ENCODE data around the gene SLAMF6.

The SLAMF6 gene

GRCh38 chr1:160548960-160549664, 26.1 kb upstream of the SLAMF6 start:
- TF ChIP-seq CTCF (IDR thresholded peaks at IDR 0.05; ENCODE audit: borderline replicate concordance, extremely low read depth, low read length, poor library complexity, severe bottlenecking), result no peak
- no peak for TF ChIP-seq EZH2 (IDR thresholded peaks at IDR 0.05; ENCODE audit: borderline replicate concordance, low read depth, low read length, severe bottlenecking)
- Histone ChIP-seq H3K79me2 (ENCODE audit: insufficient read depth, low read length) (no peaks in the 10 kb centered on the region), H3K9ac (ENCODE audit: low read depth, low read length) (no peak overlapping the region), H4K20me1 (ENCODE audit: insufficient read depth, low read length) (no peaks in the 10 kb centered on the region), H3K27ac (ENCODE audit: low read length) (no peak overlapping the region), H3K9me3 (ENCODE audit: insufficient read depth, low read length, severe bottlenecking) (no peaks in the 10 kb centered on the region), H3K4me2 (ENCODE audit: insufficient read depth, low read length) (no peak overlapping the region), H3K36me3 (ENCODE audit: insufficient read depth, low read length) (peaks cover 38% of the 10 kb centered on the region), H3K4me3 (ENCODE audit: low read depth in 1 of 2, low read length in 2 of 2) (no peak overlapping the region), H3K4me1 (ENCODE audit: insufficient read depth, low read length) (no peaks in the 10 kb centered on the region), H3K27me3 (ENCODE audit: insufficient read depth, low read length, poor library complexity) (no peaks in the 10 kb centered on the region), H2AFZ (ENCODE audit: low read depth, low read length) (no peak overlapping the region)
- ATAC-seq (ENCODE audit: insufficient read depth, low read depth), result no peak
- no peak for DNase-seq

GRCh38 chr1:160548183-160548582, 25.1 kb upstream of the SLAMF6 start:
- Histone ChIP-seq H3K27me3 (ENCODE audit: insufficient read depth, low read length, poor library complexity) (no peaks in the 10 kb centered on the region), H3K27ac (ENCODE audit: low read length) (no peak overlapping the region), H2AFZ (ENCODE audit: low read depth, low read length) (no peak overlapping the region), H3K4me3 (ENCODE audit: low read depth in 1 of 2, low read length in 2 of 2) (no peak overlapping the region), H3K79me2 (ENCODE audit: insufficient read depth, low read length) (no peaks in the 10 kb centered on the region), H3K36me3 (ENCODE audit: insufficient read depth, low read length) (peaks cover 31% of the 10 kb centered on the region), H3K9ac (ENCODE audit: low read depth, low read length) (no peak overlapping the region), H3K4me1 (ENCODE audit: insufficient read depth, low read length) (no peaks in the 10 kb centered on the region), H3K9me3 (ENCODE audit: insufficient read depth, low read length, severe bottlenecking) (no peaks in the 10 kb centered on the region), H4K20me1 (ENCODE audit: insufficient read depth, low read length) (no peaks in the 10 kb centered on the region), H3K4me2 (ENCODE audit: insufficient read depth, low read length) (no peak overlapping the region)
- TF ChIP-seq CTCF (IDR thresholded peaks at IDR 0.05; ENCODE audit: borderline replicate concordance, extremely low read depth, low read length, poor library complexity, severe bottlenecking) (no peak), EZH2 (IDR thresholded peaks at IDR 0.05; ENCODE audit: borderline replicate concordance, low read depth, low read length, severe bottlenecking) (no peak)
- DNase-seq (no peak), ATAC-seq (ENCODE audit: insufficient read depth, low read depth) (no peak)

GRCh38 chr1:160547422-160547821, 24.4 kb upstream of the SLAMF6 start:
- TF ChIP-seq CTCF (IDR thresholded peaks at IDR 0.05; ENCODE audit: borderline replicate concordance, extremely low read depth, low read length, poor library complexity, severe bottlenecking), result no peak
- TF ChIP-seq EZH2 (IDR thresholded peaks at IDR 0.05; ENCODE audit: borderline replicate concordance, low read depth, low read length, severe bottlenecking), result no peak
- no peak overlapping the region for H3K27ac ChIP-seq (ENCODE audit: low read length)
- H4K20me1 ChIP-seq (ENCODE audit: insufficient read depth, low read length), result no peaks in the 10 kb centered on the region
- H3K36me3 ChIP-seq (ENCODE audit: insufficient read depth, low read length), result peaks cover 24% of the 10 kb centered on the region
- H3K27me3 ChIP-seq (ENCODE audit: insufficient read depth, low read length, poor library complexity), result no peaks in the 10 kb centered on the region
- ATAC-seq (ENCODE audit: insufficient read depth, low read depth), result no peak
- H3K4me2 ChIP-seq (ENCODE audit: insufficient read depth, low read length), result no peak overlapping the region
- no peak overlapping the region for H3K4me3 ChIP-seq (ENCODE audit: low read depth in 1 of 2, low read length in 2 of 2)
- no peaks in the 10 kb centered on the region for H3K4me1 ChIP-seq (ENCODE audit: insufficient read depth, low read length)
- H2AFZ ChIP-seq (ENCODE audit: low read depth, low read length), result no peak overlapping the region
- no peak for DNase-seq
- no peaks in the 10 kb centered on the region for H3K9me3 ChIP-seq (ENCODE audit: insufficient read depth, low read length, severe bottlenecking)
- no peaks in the 10 kb centered on the region for H3K79me2 ChIP-seq (ENCODE audit: insufficient read depth, low read length)
- no peak overlapping the region for H3K9ac ChIP-seq (ENCODE audit: low read depth, low read length)
